Hematopoietic multipotent progenitor cell treated with erythropoietin and hydrocortisone succinate and interleukin-3 and kit ligand, for 4 days (in vitro differentiated cells): Measurements from ENCODE around the gene NUPR2.
"Not testable (repeated sequence)": the region's sequence is repeated elsewhere in the genome, so short reads cannot be mapped to it uniquely, and the experiment has no call there.

ENCODE experiments used
- DNase-seq: peaks from one replicate; pipeline ENCODE4 v3.0.0-alpha.2; 2015

The NUPR2 gene

GRCh38 chr7:56115852-56116538 lies at the start of gene NUPR2:
Gene NUPR2, minus strand, starts transcription at chr7:56116417. Its CDS starts 103 bp downstream, at chr7:56116314.
- no peak for DNase-seq

GRCh38 chr7:56157238-56157790 lies 41.1 kb upstream of the NUPR2 start:
- no peak for DNase-seq

DNA sequence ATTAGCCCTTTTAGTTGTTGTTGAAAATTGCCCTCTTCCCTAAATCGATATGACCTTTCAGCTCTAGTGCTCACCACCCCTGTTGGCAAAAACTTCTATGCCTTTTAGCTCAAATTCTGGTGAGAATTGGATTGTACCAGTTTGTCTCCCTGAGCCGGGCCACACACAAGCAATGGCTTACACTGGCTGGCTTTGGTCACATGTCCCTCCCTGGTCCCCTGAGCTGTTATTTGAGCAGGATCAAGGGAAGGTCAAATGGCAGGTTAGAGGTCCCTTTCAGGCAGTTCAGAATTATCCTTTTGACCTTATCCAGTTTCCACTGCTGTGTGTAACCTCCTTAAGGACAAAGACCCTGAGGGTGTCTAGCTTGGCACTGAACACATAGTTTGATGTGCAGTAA lies 14.8 kb upstream of the NUPR2 start:
- DNase-seq, result not testable (repeated sequence)

DNA sequence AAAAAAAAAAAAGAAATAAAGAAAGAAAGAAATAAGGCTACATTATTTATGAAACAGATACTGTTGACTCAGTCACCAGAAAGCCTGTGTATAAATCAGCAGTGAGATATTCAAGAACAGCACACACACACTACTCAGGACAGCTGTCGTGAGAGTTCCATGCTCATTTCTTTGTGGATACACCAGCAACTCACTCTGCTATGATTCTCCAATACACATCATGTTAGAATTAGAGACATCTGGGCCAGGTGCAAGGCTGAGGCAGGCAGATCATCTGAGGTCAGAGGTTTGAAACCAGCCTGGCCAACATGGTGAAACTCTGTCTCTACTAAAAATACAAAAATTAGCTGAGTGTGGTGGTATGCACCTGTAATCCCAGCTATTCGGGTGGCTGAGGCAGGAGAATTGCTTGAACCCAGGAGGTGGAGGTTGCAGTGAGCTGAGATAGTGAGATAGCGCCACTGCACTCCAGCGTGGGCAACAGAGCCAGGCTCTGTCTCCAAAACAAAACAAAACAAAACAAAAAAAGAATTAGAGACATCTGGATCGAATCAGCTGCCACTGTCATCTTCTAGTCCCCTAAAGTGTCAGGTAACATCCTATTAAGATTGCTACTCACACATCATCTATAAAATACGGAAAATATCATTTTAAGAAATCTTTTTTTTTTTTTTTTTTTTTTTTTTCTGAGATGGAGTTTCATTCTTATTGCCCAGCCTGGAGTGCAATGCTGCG lies 11.2 kb upstream of the NUPR2 start:
- no peak for DNase-seq

GRCh38 chr7:56125831-56126230 lies 9.6 kb upstream of the NUPR2 start:
- no peak for DNase-seq

- DNase-seq, result no peak
These were observed 8.8 kb upstream of the NUPR2 start for GRCh38 chr7:56124981-56125380.

DNA sequence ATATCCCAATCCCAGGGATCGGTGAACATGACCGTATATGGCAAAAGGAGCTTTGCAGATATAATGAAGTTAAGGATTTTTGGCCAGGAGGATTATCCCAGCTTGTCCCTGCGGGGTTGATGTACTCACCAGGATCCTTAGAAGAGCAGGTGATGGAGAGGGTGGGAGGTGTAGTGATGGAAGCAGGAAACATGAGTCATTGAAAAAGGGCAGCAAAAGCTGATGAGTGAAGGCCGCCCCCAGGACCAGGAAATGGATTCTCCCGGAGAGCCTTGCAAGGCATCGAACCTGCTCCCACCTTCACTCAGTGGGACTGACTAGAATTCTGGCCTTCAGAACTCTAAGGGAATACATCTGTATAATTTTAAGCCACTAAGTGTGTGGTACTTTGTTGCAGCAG lies 5.2 kb upstream of the NUPR2 start:
- no peak for DNase-seq

DNA sequence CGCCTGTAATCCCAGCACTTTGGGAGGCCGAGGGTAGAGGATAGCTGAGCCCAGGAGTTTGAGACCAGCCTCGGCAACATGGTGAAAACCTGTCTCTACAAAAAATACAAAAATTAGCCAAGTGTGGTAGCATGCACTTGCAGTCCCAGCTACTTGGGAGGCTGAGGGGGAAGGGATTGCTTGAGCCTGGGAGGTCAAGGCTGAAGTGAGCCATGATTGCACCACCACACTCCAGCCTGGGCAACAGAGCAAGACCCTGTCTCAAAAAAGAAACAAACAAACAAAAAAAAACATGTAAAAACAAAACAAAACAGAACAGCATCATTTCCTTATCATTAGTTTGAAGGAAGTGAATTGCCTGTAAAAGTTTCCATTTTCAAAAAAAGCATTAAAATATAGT lies 4.0 kb downstream of the NUPR2 start:
- DNase-seq, result not testable (repeated sequence)

DNA sequence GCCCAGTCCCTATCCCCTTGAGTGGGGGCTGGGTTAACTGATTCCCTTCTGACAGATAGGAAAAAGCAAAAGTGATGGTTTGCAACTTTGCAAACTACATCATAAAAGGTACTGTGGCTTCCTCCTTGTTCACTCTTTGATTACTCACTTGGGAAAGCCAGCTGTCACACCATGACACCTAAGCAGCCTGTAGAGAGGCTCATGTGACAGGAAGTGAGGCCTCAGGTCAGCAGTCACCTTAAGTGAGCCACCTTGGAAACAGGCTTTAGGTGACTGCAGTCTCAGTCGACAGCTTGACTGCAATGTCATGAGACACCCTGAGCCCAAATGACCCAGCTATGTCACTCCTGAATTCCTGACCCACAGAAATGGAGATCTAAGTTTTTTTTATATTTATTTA lies 5.6 kb downstream of the NUPR2 start:
- no peak for DNase-seq

DNA sequence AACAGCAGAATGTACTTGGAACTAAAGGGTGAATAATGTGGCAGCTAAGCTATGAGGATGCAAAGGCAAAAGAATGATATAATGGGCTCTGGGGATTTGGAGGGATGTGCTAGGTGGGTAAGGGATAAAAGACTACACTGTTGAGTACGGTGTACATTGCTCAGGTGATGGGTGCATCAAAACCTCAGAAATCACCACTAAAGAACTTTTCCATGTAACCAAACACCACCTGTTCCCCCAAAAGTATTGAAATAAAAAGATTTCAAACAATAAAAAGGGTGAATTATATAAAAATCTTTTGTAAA lies 8.3 kb downstream of the NUPR2 start:
- DNase-seq, result no peak

- peak; percentile 99 for DNase-seq
These were observed 9.8 kb downstream of the NUPR2 start, which contains the start of gene CHCHD2 for GRCh38 chr7:56106108-56107073. Gene CHCHD2, minus strand, starts transcription at chr7:56106476. Its CDS starts 63 bp downstream, at chr7:56106413.

- peak; percentile 67 for DNase-seq
These were observed 10.7 kb downstream of the NUPR2 start for GRCh38 chr7:56105508-56105907.

- not testable (repeated sequence) for DNase-seq
These were observed 12.1 kb downstream of the NUPR2 start for GRCh38 chr7:56104138-56104537.

DNA sequence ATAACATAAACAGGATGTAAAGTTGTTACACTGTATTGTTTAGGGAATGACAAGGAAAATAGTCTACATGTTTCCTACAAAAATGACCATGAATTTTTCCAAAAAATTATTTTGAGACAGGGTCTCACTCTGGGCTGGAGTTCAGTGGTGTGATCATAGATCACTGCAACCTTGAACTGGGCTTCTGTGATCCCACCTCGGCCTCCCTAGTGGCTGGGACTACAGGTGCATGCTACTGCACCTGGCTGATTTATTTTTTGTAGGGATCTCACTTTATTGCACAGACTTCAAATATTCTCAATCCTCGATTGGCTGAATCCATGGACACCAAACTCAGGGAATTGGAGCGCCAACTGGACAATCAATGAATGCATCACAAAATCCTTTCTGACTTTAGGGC lies 16.6 kb downstream of the NUPR2 start:
- DNase-seq, result no peak

- DNase-seq, result not testable (repeated sequence)
These were observed 17.8 kb downstream of the NUPR2 start for GRCh38 chr7:56098187-56099008.

GRCh38 chr7:56097700-56098099 lies 18.5 kb downstream of the NUPR2 start:
- peak; percentile 68 for DNase-seq

- peak; percentile 47 for DNase-seq
These were observed 23.3 kb downstream of the NUPR2 start, which contains the start of gene PHKG1 for GRCh38 chr7:56092789-56093531. Gene PHKG1, minus strand, starts transcription at chr7:56092952. Its CDS starts 4,011 bp downstream, at chr7:56088941.

- not testable (repeated sequence) for DNase-seq
These were observed 23.8 kb downstream of the NUPR2 start for GRCh38 chr7:56092388-56092787.

DNA sequence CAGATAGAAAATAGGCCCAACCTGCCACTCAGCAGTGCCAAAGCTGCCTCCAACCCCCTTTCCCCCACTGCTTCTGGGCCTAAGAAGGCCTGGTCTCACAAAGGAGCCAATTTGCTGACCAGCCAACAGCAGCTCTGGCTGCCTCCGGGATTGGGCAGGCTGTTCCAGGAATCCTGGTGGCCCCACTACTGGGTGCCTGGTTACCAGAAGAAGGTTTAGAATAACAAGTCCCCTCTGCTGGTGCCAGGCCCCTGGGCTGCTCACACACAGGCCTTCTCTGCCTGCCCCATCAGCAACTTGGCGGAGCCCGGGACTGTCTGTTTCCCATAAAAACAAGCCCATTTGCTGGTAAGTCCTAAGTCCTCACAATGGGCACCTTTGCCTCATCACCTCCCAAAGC lies 24.6 kb downstream of the NUPR2 start:
- no peak for DNase-seq

DNA sequence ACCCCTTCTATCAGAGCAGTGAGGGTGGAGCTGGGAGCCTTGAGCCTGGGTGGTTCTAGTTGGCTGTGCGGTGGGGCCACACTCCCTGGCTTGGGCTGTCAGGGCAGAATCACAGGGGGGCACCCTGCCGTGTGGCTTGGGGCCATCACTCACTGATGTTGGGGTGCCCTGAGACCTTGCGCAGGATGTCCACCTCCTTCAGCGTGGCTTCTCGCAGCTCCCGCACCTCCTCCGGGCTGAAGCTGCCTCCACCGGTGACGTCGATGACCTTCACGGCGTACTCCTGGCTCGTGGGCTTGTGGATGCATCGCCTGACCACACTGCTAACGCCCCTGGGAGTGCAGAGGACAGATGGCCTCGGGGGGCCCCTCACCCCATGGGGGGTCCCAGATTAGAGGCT lies 28.8 kb downstream of the NUPR2 start:
- DNase-seq, result no peak

DNA sequence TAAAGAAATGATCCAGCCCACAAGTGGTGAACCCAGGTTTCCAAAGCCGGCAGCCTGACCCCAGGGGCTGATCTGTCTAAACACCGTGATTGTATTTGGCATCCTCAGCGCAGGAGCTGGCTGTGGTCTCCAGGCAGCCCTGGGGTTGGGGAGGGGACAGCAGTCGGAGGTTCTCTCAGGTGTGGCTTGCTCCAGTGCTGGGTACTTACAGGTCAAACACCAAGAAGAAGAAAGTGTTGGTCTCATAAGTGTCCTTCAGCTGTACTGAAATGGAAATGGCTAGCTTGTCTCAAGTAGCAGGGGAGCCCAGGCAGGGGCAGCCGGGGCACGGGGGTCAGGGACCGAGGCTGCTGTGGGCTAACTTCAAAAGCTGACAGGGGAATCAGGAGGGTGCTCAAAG lies 29.5 kb downstream of the NUPR2 start:
- no peak for DNase-seq
